ENCODE measurements around the gene PIGB. TPM values are rescaled to one million over a fixed set of nuclear protein-coding genes. Genes with fewer than 3 reads are reported as not detected.
A peak's percentile ranks its signal among the peaks of the same experiment; 100 is the strongest.
"Not testable (repeated sequence)": the region's sequence is repeated elsewhere in the genome, so short reads cannot be mapped to it uniquely, and the experiment has no call there.

The PIGB gene
- total RNA-seq, 1 donor from 2014 or later, result 12.7 TPM

GRCh38 chr15:55279100-55279745 lies 39.8 kb upstream of the PIGB start:
- Mint-ChIP-seq H3K27me3 (ENCODE audit: unreplicated experiment) (no peaks in the 10 kb centered on the region), H3K36me3 (ENCODE audit: low read depth, unreplicated experiment) (no peaks in the 10 kb centered on the region), H3K9me3 (ENCODE audit: unreplicated experiment) (no peaks in the 10 kb centered on the region), H3K27ac (ENCODE audit: unreplicated experiment) (no peak overlapping the region), H3K4me3 (ENCODE audit: unreplicated experiment) (no peak overlapping the region), H3K4me1 (ENCODE audit: unreplicated experiment) (peaks cover 21% of the 10 kb centered on the region)
- no peak for TF ChIP-seq CTCF (IDR thresholded peaks at IDR 0.05; ENCODE audit: unreplicated experiment)
- DNase-seq (ENCODE audit: low spot score), result no peak

GRCh38 chr15:55279746-55280351 lies 39.2 kb upstream of the PIGB start:
- no peaks in the 10 kb centered on the region for H3K27me3 Mint-ChIP-seq (ENCODE audit: unreplicated experiment)
- H3K4me3 Mint-ChIP-seq (ENCODE audit: unreplicated experiment), result no peak overlapping the region
- no peak overlapping the region for H3K27ac Mint-ChIP-seq (ENCODE audit: unreplicated experiment)

GRCh38 chr15:55280589-55280988 lies 38.4 kb upstream of the PIGB start:
- H3K27ac Mint-ChIP-seq (ENCODE audit: unreplicated experiment); H3K9me3 Mint-ChIP-seq (ENCODE audit: unreplicated experiment); H3K4me3 Mint-ChIP-seq (ENCODE audit: unreplicated experiment); H3K36me3 Mint-ChIP-seq (ENCODE audit: low read depth, unreplicated experiment); H3K27me3 Mint-ChIP-seq (ENCODE audit: unreplicated experiment); DNase-seq (ENCODE audit: low spot score): not testable (repeated sequence)
- peaks cover 26% of the 10 kb centered on the region for H3K4me1 Mint-ChIP-seq (ENCODE audit: unreplicated experiment)

More at GRCh38 chr15:55279746-55280351, 39.2 kb upstream of the PIGB start:
- peaks cover 21% of the 10 kb centered on the region for H3K4me1 Mint-ChIP-seq (ENCODE audit: unreplicated experiment)
- no peak for TF ChIP-seq CTCF (IDR thresholded peaks at IDR 0.05; ENCODE audit: unreplicated experiment)
- H3K36me3 Mint-ChIP-seq (ENCODE audit: low read depth, unreplicated experiment), result no peaks in the 10 kb centered on the region
- no peaks in the 10 kb centered on the region for H3K9me3 Mint-ChIP-seq (ENCODE audit: unreplicated experiment)
- DNase-seq (ENCODE audit: low spot score), result no peak

- Mint-ChIP-seq H3K9me3 (ENCODE audit: unreplicated experiment) (no peaks in the 10 kb centered on the region), H3K36me3 (ENCODE audit: low read depth, unreplicated experiment) (no peaks in the 10 kb centered on the region), H3K4me3 (ENCODE audit: unreplicated experiment) (no peak overlapping the region), H3K27ac (ENCODE audit: unreplicated experiment) (peak overlapping the region; percentile 43), H3K4me1 (ENCODE audit: unreplicated experiment) (peaks cover 26% of the 10 kb centered on the region), H3K27me3 (ENCODE audit: unreplicated experiment) (no peaks in the 10 kb centered on the region)
- DNase-seq (ENCODE audit: low spot score), result no peak
- no peak for TF ChIP-seq CTCF (IDR thresholded peaks at IDR 0.05; ENCODE audit: unreplicated experiment)
Observed at GRCh38 chr15:55281517-55282228, 37.3 kb upstream of the PIGB start.

- Mint-ChIP-seq H3K9me3 (ENCODE audit: unreplicated experiment) (no peaks in the 10 kb centered on the region), H3K4me1 (ENCODE audit: unreplicated experiment) (peaks cover 21% of the 10 kb centered on the region), H3K36me3 (ENCODE audit: low read depth, unreplicated experiment) (no peaks in the 10 kb centered on the region), H3K4me3 (ENCODE audit: unreplicated experiment) (no peak overlapping the region), H3K27ac (ENCODE audit: unreplicated experiment) (no peak overlapping the region), H3K27me3 (ENCODE audit: unreplicated experiment) (no peaks in the 10 kb centered on the region)
- no peak for DNase-seq (ENCODE audit: low spot score)
- TF ChIP-seq CTCF (IDR thresholded peaks at IDR 0.05; ENCODE audit: unreplicated experiment), result no peak
Observed at GRCh38 chr15:55282284-55282833, 36.7 kb upstream of the PIGB start.
